AG08396 (cell line): Measurements from ENCODE around the gene EFCAB6.

Source experiments
- DNase-seq: peaks from one replicate; pipeline ENCODE4 v3.0.0; 2012; ENCODE audit warnings: low spot score, mixed read lengths

Gene EFCAB6

DNA sequence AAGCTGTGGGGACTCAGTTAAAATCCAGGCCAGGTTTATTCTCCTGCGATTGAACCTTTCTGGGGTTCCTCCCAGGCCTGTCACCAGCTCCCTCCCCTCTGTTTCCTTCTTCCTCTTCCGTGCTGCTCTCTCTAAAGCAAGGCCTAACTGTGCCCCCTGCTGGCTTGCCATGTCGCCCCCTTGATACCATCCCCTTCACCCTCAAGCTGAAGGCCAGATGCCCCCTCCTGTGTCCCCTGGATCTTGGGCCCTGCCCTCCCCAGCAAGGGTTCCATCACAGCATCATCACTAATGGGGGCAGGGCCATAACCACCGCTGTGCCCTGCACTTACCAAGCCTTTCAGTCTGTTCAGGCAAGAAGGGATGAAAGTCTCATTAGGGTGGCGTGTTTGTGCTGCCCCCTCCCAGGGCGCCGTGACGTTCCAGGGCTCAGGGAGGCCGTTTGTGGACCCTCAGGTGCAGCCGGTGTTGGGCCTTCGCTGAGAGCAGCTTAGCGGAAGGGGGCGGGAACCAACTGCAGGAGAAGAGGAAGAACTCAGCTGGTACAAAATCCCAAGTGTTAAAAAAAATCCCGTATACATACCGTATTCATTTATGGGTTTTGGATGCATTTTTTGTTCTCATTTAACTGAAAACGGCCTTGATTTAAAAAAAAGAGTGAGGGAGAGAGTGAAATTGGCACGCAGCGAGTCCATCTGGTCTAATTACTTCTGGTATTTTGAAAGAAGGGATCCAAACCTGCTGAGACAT lies 330.4 kb downstream of the EFCAB6 start:
- DNase-seq = no peak

GRCh38 chr22:43479962-43480361 lies 332.1 kb downstream of the EFCAB6 start:
- no peak for DNase-seq

DNA sequence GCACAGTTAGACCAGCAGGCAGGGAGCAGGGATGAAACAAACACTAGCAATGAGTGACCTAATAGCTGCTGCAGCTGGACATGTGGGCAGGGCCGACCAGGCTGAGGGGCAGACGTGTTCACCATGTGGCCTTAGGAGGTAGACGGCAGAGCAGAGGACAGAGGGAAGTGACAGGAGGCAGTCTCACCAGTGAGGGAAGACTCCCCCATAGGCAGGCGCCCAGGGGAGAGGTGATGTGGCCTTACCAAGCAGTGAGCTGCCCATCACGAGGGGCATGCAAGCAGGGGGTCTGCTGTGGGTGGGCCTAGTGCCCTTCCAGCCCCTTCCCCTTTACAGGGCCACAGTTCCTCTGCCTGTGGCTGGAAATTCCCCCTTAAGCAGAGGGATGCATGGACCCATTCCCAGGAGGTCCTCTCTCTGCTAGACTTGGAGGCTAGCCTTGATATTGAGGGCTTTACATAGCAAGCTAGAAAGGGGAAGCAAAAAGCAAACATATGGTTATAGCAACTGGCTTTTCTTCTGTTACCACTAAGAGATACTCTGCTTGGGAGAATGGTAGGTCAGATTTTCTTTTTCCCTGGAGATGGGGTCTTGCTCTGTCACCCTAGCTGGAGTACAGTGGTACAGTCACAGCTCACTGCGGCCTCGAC lies 332.7 kb downstream of the EFCAB6 start:
- DNase-seq = no peak
